ENCODE data around the gene DCC.

Gene DCC

GRCh38 chr18:52607985-52608384, 268.0 kb downstream of the DCC start:
- Histone ChIP-seq H3K4me1 (no peaks in the 10 kb centered on the region), H3K27ac (no peak overlapping the region), H3K4me3 (no peak overlapping the region), H4K20me1 (no peaks in the 10 kb centered on the region), H3K9ac (no peak overlapping the region), H3K27me3 (no peaks in the 10 kb centered on the region), H3K4me2 (no peak overlapping the region), H3K36me3 (no peaks in the 10 kb centered on the region), H3K9me3 (no peaks in the 10 kb centered on the region)
- no peak for TF ChIP-seq Cebpa-rat (IDR thresholded peaks at IDR 0.05)

- no peak for TF ChIP-seq Cebpa-rat (IDR thresholded peaks at IDR 0.05)
- Histone ChIP-seq H4K20me1 (no peaks in the 10 kb centered on the region), H3K4me3 (no peak overlapping the region), H3K4me1 (no peaks in the 10 kb centered on the region), H3K36me3 (no peaks in the 10 kb centered on the region), H3K27ac (no peak overlapping the region), H3K27me3 (no peaks in the 10 kb centered on the region), H3K4me2 (no peak overlapping the region), H3K9ac (no peak overlapping the region), H3K9me3 (no peaks in the 10 kb centered on the region)
Measured at GRCh38 chr18:52610451-52611115, 270.6 kb downstream of the DCC start.

- Histone ChIP-seq H3K9ac (no peak overlapping the region), H3K27me3 (no peaks in the 10 kb centered on the region), H3K36me3 (no peaks in the 10 kb centered on the region), H3K4me1 (no peaks in the 10 kb centered on the region), H3K9me3 (no peaks in the 10 kb centered on the region), H3K27ac (no peak overlapping the region), H3K4me2 (no peak overlapping the region), H4K20me1 (no peaks in the 10 kb centered on the region), H3K4me3 (no peak overlapping the region)
- TF ChIP-seq Cebpa-rat (IDR thresholded peaks at IDR 0.05) = no peak
Measured at GRCh38 chr18:52612406-52612805, 272.4 kb downstream of the DCC start.

GRCh38 chr18:52615321-52615720, 275.3 kb downstream of the DCC start:
- no peaks in the 10 kb centered on the region for H3K27me3 ChIP-seq

DNA sequence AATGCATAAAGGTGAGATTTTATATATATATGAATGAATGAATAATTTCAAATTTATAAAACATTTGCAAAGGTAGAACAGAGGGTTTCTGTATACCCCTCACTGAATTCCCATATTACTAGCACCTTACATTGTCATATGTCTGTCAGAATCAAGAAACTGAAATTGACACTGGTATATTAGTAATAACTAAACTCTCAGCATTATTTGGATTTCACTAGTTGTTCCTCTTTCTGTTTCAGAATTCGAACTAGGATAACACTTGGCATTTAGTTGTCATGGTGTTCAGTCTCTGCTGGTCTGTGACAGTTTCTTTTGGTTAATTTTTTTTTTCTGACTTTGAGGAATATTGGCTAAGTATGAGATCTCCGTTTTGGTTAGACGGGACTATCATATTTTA, 275.9 kb downstream of the DCC start:
- no peaks in the 10 kb centered on the region for H3K27me3 ChIP-seq
- H4K20me1 ChIP-seq = no peaks in the 10 kb centered on the region
- no peaks in the 10 kb centered on the region for H3K36me3 ChIP-seq
- no peak overlapping the region for H3K27ac ChIP-seq
- H3K4me2 ChIP-seq = no peak overlapping the region
- H3K4me3 ChIP-seq = no peak overlapping the region
- no peak overlapping the region for H3K9ac ChIP-seq
- no peaks in the 10 kb centered on the region for H3K4me1 ChIP-seq
- H3K9me3 ChIP-seq = no peaks in the 10 kb centered on the region
- no peak for TF ChIP-seq Cebpa-rat (IDR thresholded peaks at IDR 0.05)

More at GRCh38 chr18:52615321-52615720, 275.3 kb downstream of the DCC start:
- no peak overlapping the region for H3K4me3 ChIP-seq
- H3K9ac ChIP-seq = no peak overlapping the region
- H4K20me1 ChIP-seq = no peaks in the 10 kb centered on the region
- no peaks in the 10 kb centered on the region for H3K4me1 ChIP-seq
- no peak for TF ChIP-seq Cebpa-rat (IDR thresholded peaks at IDR 0.05)
- no peak overlapping the region for H3K27ac ChIP-seq
- no peak overlapping the region for H3K4me2 ChIP-seq
- H3K9me3 ChIP-seq = no peaks in the 10 kb centered on the region
- H3K36me3 ChIP-seq = no peaks in the 10 kb centered on the region

- Histone ChIP-seq H3K27me3 (no peaks in the 10 kb centered on the region), H3K4me2 (no peak overlapping the region), H4K20me1 (no peaks in the 10 kb centered on the region), H3K4me3 (no peak overlapping the region), H3K36me3 (no peaks in the 10 kb centered on the region), H3K9ac (no peak overlapping the region), H3K27ac (no peak overlapping the region), H3K4me1 (no peaks in the 10 kb centered on the region), H3K9me3 (no peaks in the 10 kb centered on the region)
- no peak for TF ChIP-seq Cebpa-rat (IDR thresholded peaks at IDR 0.05)
Measured at GRCh38 chr18:52617931-52618330, 277.9 kb downstream of the DCC start.

GRCh38 chr18:52620926-52621439, 281.0 kb downstream of the DCC start:
- Histone ChIP-seq H3K27me3 (no peaks in the 10 kb centered on the region), H3K4me2 (no peak overlapping the region), H3K36me3 (no peaks in the 10 kb centered on the region), H4K20me1 (no peaks in the 10 kb centered on the region), H3K4me1 (no peaks in the 10 kb centered on the region), H3K4me3 (no peak overlapping the region), H3K27ac (no peak overlapping the region), H3K9ac (no peak overlapping the region), H3K9me3 (no peaks in the 10 kb centered on the region)
- no peak for TF ChIP-seq Cebpa-rat (IDR thresholded peaks at IDR 0.05)

GRCh38 chr18:52624702-52625101, 284.7 kb downstream of the DCC start:
- no peak overlapping the region for H3K9ac ChIP-seq
- H3K4me2 ChIP-seq = no peak overlapping the region
- no peaks in the 10 kb centered on the region for H4K20me1 ChIP-seq
- H3K9me3 ChIP-seq = no peaks in the 10 kb centered on the region
- no peak overlapping the region for H3K4me3 ChIP-seq
- H3K36me3 ChIP-seq = no peaks in the 10 kb centered on the region
- H3K27me3 ChIP-seq = no peaks in the 10 kb centered on the region
- TF ChIP-seq Cebpa-rat (IDR thresholded peaks at IDR 0.05) = no peak
- H3K27ac ChIP-seq = no peak overlapping the region
- no peaks in the 10 kb centered on the region for H3K4me1 ChIP-seq

GRCh38 chr18:52636536-52636935, 296.5 kb downstream of the DCC start:
- no peak for TF ChIP-seq Cebpa-rat (IDR thresholded peaks at IDR 0.05)
- Histone ChIP-seq H3K36me3 (no peaks in the 10 kb centered on the region), H3K4me3 (no peak overlapping the region), H3K4me1 (no peaks in the 10 kb centered on the region), H4K20me1 (no peaks in the 10 kb centered on the region), H3K9ac (no peak overlapping the region), H3K27ac (no peak overlapping the region), H3K4me2 (no peak overlapping the region), H3K9me3 (no peaks in the 10 kb centered on the region), H3K27me3 (no peaks in the 10 kb centered on the region)

DNA sequence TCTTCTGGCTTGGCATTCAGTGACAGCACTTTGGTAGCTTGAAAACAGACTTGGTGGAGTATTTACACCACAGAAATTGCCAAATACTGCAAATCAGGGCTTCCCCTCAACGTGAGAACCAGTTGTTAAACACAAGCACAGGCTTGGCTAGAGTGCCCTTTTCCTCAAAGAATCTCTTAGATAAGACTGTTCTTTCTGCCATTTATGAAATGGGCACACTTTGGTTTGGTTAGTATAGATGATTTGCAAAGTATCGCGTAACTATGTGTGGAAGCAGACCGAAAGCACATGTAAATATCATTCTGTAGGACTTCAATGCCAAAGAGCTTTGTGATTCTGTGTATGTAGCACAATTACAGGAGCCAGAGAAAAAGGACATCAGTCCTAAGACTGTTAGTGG, 308.2 kb downstream of the DCC start:
- Histone ChIP-seq H3K27me3 (no peaks in the 10 kb centered on the region), H3K36me3 (no peaks in the 10 kb centered on the region), H3K27ac (no peak overlapping the region), H4K20me1 (no peaks in the 10 kb centered on the region), H3K9ac (no peak overlapping the region), H3K4me3 (no peak overlapping the region), H3K9me3 (no peaks in the 10 kb centered on the region), H3K4me1 (no peaks in the 10 kb centered on the region), H3K4me2 (no peak overlapping the region)
- no peak for TF ChIP-seq Cebpa-rat (IDR thresholded peaks at IDR 0.05)

- no peak overlapping the region for H3K27ac ChIP-seq
- H3K36me3 ChIP-seq = no peaks in the 10 kb centered on the region
- no peaks in the 10 kb centered on the region for H3K27me3 ChIP-seq
- no peak for TF ChIP-seq Cebpa-rat (IDR thresholded peaks at IDR 0.05)
- H3K4me3 ChIP-seq = no peak overlapping the region
- no peak overlapping the region for H3K9ac ChIP-seq
- H3K4me1 ChIP-seq = no peaks in the 10 kb centered on the region
- H3K4me2 ChIP-seq = no peak overlapping the region
- H4K20me1 ChIP-seq = no peaks in the 10 kb centered on the region
- no peaks in the 10 kb centered on the region for H3K9me3 ChIP-seq
Measured at GRCh38 chr18:52652391-52652790, 312.4 kb downstream of the DCC start.

Measured in BLaER1 (cell line).